Measurements from ENCODE around the gene TTC39A. TPM values are rescaled to one million over a fixed set of nuclear protein-coding genes. Genes with fewer than 3 reads are reported as not detected.

The TTC39A gene
- total RNA-seq, 2 donors from 2014 or later, result 65.0 to 78.4 TPM

GRCh38 chr1:51301844-51302162 lies 28.6 kb downstream of the TTC39A start:
- Histone ChIP-seq H3K4me3 (no peak overlapping the region), H3K27me3 (replicated peaks; ENCODE audit: insufficient read depth) (no peaks in the 10 kb centered on the region), H3K9me3 (no peaks in the 10 kb centered on the region), H3K36me3 (no peaks in the 10 kb centered on the region), H3K4me1 (replicated peaks) (no peaks in the 10 kb centered on the region), H3K27ac (no peak overlapping the region)
- intact Hi-C loops (cut with DNase I), result no loop called here
- no peak for TF ChIP-seq CTCF (IDR thresholded peaks at IDR 0.05)
- TF ChIP-seq POLR2AphosphoS5 (IDR thresholded peaks at IDR 0.05), result no peak
- no peak for TF ChIP-seq POLR2A (IDR thresholded peaks at IDR 0.05)
- 70% methylated on average over 3 of the region's 3 CpGs for WGBS
- DNase-seq (ENCODE audit: low spot score), result no peak

GRCh38 chr1:51301152-51301843 lies 29.1 kb downstream of the TTC39A start:
- DNase-seq (ENCODE audit: low spot score), result no peak

GRCh38 chr1:51299981-51300670 lies 30.2 kb downstream of the TTC39A start:
- no peak overlapping the region for H3K27ac ChIP-seq
- 86% methylated on average over 6 of the region's 6 CpGs for WGBS
- TF ChIP-seq CTCF (IDR thresholded peaks at IDR 0.05), result no peak
- no peak for TF ChIP-seq POLR2A (IDR thresholded peaks at IDR 0.05)
- TF ChIP-seq POLR2AphosphoS5 (IDR thresholded peaks at IDR 0.05), result no peak
- no peaks in the 10 kb centered on the region for H3K27me3 ChIP-seq (replicated peaks; ENCODE audit: insufficient read depth)
- no peak overlapping the region for H3K4me3 ChIP-seq
- no peaks in the 10 kb centered on the region for H3K4me1 ChIP-seq (replicated peaks)
- no peak for DNase-seq (ENCODE audit: low spot score)
- H3K36me3 ChIP-seq, result no peaks in the 10 kb centered on the region
- intact Hi-C loops (cut with DNase I), result loop anchor here (5.0 to 10.0 kb wide), 2 partner anchors 108 to 235 kb away; no protein-coding TSS in a partner anchor
- H3K9me3 ChIP-seq, result no peaks in the 10 kb centered on the region

More at GRCh38 chr1:51301152-51301843, 29.1 kb downstream of the TTC39A start:
- Histone ChIP-seq H3K4me3 (no peak overlapping the region), H3K36me3 (no peaks in the 10 kb centered on the region), H3K27ac (no peak overlapping the region), H3K27me3 (replicated peaks; ENCODE audit: insufficient read depth) (no peaks in the 10 kb centered on the region), H3K4me1 (replicated peaks) (no peaks in the 10 kb centered on the region), H3K9me3 (no peaks in the 10 kb centered on the region)
- 90% methylated on average over 10 of the region's 10 CpGs for WGBS
- intact Hi-C loops (cut with DNase I), result no loop called here
- no peak for TF ChIP-seq POLR2AphosphoS5 (IDR thresholded peaks at IDR 0.05)
- no peak for TF ChIP-seq CTCF (IDR thresholded peaks at IDR 0.05)
- no peak for TF ChIP-seq POLR2A (IDR thresholded peaks at IDR 0.05)

- 95% methylated on average over 11 of the region's 11 CpGs for WGBS
- H3K27ac ChIP-seq, result no peak overlapping the region
- no peaks in the 10 kb centered on the region for H3K9me3 ChIP-seq
- no peak for DNase-seq (ENCODE audit: low spot score)
- H3K27me3 ChIP-seq (replicated peaks; ENCODE audit: insufficient read depth), result no peaks in the 10 kb centered on the region
- no peaks in the 10 kb centered on the region for H3K36me3 ChIP-seq
- TF ChIP-seq POLR2A (IDR thresholded peaks at IDR 0.05), result no peak
- H3K4me3 ChIP-seq, result no peak overlapping the region
- intact Hi-C loops (cut with DNase I), result loop anchor here (5.0 to 10.0 kb wide), 2 partner anchors 107 to 235 kb away; no protein-coding TSS in a partner anchor
- no peaks in the 10 kb centered on the region for H3K4me1 ChIP-seq (replicated peaks)
Observed at GRCh38 chr1:51299185-51299885, 31.0 kb downstream of the TTC39A start.

- Histone ChIP-seq H3K9me3 (no peaks in the 10 kb centered on the region), H3K36me3 (no peaks in the 10 kb centered on the region), H3K27me3 (replicated peaks; ENCODE audit: insufficient read depth) (no peaks in the 10 kb centered on the region), H3K4me1 (replicated peaks) (no peaks in the 10 kb centered on the region), H3K27ac (peak overlapping the region in 1 of 2 donors; percentile 22), H3K4me3 (no peak overlapping the region)
- WGBS, result 96% methylated on average over 4 of the region's 4 CpGs
- TF ChIP-seq POLR2A (IDR thresholded peaks at IDR 0.05) (no peak), POLR2AphosphoS5 (IDR thresholded peaks at IDR 0.05) (no peak), CTCF (IDR thresholded peaks at IDR 0.05) (no peak)
- intact Hi-C loops (cut with DNase I), result loop anchor here (5.0 to 10.0 kb wide), 2 partner anchors 106 to 236 kb away; no protein-coding TSS in a partner anchor
- no peak for DNase-seq (ENCODE audit: low spot score)
Observed at GRCh38 chr1:51298322-51298705, 32.0 kb downstream of the TTC39A start.
